GM20431 (cell line): ENCODE data around the gene MAP3K13.
"Not testable (repeated sequence)": the region's sequence is repeated elsewhere in the genome, so short reads cannot be mapped to it uniquely, and the experiment has no call there.

Experiments
- in situ Hi-C: fragments of 300-500 bp; cut with MseI, MboI; formaldehyde crosslinking; loops from one replicate; pipeline ENCODE4 v1.15.0; 2020; ENCODE audit warnings: low sequenced_read_pairs; ENCODE audit not compliant: unreplicated experiment

The MAP3K13 gene

GRCh38 chr3:185339945-185340344, 23.0 kb upstream of the MAP3K13 start:
- in situ Hi-C loops = loop anchor here (10.0 kb wide), 1 partner anchor 235 kb away; no protein-coding TSS in a partner anchor

- in situ Hi-C loops = loop anchor here (10.0 kb wide), 1 partner anchor 234 kb away; no protein-coding TSS in a partner anchor
These were observed 22.2 kb upstream of the MAP3K13 start for GRCh38 chr3:185340751-185341150.

DNA sequence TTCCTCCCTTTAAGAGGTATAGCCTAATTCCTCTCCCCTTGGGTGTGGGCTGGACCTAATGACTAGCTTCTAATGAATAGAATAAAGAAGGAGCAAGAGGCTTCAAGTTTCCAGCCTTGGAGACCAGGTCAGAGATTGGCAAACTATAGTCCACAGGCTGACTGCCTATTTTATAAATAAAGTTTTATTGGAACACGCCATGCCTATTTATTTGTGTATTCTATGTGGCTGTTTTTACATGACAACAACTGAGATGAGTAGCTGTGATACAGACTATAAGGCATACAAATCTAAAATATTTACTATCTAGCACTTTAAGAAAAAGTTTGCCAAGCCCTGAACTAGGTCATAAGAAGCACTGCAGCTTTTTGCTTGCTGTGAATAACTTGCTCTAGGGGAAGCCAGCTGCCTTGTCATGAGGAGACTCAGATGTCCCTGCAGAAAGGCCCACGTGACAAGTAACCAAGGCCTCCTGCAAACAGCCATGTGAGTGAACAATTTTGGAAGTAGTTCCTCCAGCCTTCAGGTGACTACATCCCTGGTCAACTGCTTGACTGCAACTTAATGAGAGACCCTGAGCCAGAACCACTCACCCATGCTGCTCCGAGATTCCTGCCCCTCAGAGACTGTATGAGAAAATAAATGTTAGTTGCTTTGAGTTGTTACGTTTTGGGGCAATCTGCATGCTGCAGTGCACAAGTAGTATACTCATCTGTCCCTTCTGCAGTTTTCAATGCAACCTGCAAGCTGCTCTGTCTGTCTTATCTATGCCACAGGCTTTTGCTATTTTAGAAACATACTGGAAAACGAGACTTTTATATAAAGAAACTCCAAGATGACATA, 21.1 kb upstream of the MAP3K13 start:
- in situ Hi-C loops = loop anchor here (10.0 kb wide), 1 partner anchor 233 kb away; no protein-coding TSS in a partner anchor

DNA sequence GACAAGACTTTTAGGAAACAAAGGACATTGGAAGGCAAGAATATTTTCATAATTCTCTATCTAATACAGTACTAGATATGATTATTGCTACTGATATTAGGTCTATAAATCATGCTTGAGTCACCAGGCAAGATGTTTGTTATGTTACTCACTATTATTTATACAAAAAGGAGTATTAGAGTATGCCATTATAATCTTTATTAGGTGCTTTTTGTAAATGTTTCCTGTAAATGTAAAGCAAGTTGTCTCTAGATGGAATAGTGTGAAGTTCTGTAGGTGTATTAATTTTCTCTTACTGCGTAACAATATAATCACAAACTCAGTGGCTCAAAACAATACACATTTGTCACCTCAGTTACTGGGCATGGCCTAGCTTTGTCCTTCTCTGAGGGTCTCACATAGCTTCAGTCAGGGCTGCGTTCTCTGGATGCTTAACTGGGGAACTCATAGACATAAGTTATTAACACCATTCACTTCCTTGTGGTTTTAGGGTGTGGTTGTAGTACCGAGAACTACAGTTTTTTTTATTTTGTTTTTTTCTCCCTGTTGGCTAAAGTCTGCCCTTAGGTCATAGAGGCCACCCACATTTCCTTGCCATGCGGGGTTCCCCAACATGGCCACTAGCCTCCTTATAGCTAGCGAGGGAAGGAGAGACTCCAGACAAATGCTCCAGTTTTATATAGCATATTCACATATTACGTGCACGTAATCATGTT, 20.3 kb upstream of the MAP3K13 start:
- in situ Hi-C loops = loop anchor here (10.0 kb wide), 1 partner anchor 232 kb away; no protein-coding TSS in a partner anchor

DNA sequence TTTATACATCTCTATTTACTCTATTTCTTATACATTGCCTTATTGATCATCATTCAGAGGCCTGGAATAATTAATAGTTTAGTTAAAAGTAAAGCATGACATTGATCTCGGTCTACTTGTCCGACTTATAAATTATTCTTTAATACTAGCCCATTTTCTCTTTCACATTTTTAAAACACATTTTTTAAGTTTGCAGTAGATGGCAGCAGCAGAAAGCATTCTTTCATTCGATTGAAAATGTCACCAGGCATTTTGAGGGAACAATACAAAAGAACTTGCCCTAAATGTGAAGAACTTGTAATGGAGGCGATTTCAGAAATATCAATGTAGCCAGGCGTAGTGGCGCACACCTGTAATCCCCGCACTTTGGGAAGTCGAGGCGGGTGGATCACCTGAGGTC, 15.5 kb upstream of the MAP3K13 start:
- in situ Hi-C loops = loop anchor here (10.0 kb wide), 1 partner anchor 227 kb away; no protein-coding TSS in a partner anchor

DNA sequence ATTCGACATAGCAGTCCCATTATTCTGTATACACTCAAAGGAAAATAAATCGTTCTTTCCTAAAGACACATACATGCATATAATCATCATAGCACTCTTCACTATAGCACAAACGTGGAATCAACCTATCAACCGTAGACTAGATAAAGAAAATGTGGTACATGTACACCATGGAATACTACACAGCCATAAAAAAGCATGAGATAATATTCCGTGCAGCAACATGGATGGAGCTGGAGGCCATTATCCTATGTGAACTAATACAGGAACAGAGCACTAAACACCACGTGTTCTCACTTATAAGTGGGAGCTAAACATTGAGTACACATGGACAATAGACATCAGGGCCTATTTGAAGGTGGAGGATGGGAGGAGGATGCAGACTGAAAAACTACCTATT, 12.1 kb upstream of the MAP3K13 start:
- in situ Hi-C loops = no loop called here

GRCh38 chr3:185351396-185351795, 11.5 kb upstream of the MAP3K13 start:
- in situ Hi-C loops = no loop called here

DNA sequence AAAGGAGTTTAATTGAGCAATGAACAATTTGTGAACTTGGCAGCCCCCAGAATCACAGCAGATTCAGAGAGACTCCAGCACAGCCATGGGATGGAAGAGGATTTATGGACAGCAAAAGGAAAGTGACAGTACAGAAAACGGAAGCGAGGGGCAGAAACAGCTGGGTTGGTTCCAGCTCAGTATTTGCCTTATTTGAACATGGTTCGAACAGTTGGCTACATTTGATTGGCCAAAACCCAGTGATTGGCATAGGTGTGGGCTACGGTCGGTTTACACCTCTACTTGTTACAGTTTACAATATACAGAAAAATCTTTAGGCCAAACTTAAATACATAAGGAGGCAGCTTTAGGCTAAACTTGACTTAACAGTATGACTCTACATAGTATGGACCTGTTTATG, 9.7 kb upstream of the MAP3K13 start:
- in situ Hi-C loops = no loop called here

DNA sequence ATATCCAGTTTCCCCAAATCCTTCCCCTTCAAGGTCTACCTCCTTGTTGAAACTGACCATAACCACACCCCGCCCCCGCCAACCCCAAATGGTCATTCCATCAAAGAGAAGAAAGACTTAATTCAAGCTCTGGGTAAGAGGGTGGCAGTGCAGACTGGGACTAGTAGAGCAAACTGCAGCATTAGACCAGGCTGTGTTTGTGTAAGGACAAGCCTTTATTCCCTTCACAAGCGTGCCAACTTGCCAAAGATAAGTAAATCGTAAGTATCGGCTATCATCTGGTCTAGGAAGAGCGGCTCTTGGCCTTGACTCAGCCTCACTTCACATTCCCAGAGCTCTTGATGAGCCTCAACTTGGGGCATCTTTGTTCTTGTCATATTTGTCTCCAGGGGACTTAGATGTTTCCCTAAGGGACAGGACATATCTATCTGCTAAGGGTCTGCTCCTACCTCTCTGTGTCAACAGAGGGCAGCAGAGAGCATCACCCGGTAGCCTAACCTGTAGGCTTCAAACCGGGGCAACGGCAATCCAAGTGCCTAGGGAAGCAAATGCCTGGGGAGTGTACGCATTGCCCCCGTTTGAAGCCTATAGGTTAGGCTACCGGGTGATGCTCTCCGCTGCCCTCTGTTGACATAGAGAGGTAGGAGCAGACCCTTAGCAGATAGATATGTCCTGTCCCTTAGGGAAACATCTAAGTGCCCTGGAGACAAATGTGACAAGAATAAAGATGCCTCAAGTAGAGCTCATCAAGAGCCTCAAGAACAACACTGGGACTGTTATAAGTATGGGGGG, 8.9 kb upstream of the MAP3K13 start:
- in situ Hi-C loops = no loop called here

GRCh38 chr3:185356499-185356898, 6.4 kb upstream of the MAP3K13 start:
- in situ Hi-C loops = no loop called here

DNA sequence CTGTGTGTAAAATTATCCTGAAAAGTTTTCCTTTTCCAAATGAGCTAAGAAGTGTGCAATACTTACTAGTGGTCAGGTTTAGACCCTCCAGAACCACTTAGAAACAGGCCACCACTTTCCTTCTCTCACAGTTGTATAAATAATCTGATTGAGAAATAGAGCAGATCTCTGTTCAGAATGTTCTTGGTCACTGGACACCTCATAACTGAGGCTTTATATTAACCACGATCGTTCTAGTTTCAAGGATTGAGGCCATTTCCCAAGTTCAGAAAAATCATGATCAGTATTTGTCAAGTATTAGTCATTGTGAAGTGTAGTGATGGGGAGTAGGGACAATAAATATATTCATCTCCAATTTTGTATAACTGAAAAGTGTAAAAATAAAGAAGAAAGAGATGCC, 1.0 kb upstream of the MAP3K13 start:
- in situ Hi-C loops = no loop called here

GRCh38 chr3:185363662-185364203, 797 bp downstream of the MAP3K13 start:
- in situ Hi-C loops = no loop called here

DNA sequence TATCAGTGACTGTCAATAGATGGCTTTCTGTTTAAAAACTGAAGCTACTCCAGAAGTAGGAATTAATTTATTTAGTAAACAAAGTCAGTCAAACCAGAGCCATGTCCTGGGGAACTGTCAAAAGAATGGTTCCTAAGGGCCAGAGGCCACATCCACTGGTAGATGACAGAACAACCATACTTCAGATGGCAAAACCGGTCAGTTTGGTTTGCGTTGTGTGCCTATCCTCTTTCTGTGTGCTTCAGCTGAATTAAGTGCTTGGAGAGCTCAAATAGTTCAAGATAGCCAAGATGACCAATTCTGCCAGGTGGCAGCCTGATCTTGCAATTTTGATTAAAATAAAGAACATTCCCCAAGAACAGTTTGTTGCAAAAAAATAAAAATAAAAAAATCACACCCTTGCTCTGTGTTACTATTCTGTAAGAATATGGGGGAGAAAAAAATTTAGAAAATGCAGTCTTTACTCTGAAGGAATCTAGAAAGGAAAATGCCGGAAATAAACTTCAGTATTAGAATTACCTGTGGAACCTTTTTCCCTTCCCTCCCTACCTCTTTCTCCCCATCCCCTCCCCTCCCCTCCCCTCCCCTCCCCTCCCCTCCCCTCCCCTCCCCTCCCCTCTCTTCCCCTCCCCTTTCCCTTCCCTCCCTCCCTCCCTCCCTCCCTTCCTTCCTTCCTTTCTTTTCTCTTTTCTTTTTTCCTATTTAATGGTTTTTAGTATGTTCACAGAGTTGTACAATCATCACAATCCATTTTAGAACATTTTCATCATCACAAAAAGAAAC, 2.5 kb downstream of the MAP3K13 start:
- in situ Hi-C loops = no loop called here

GRCh38 chr3:185366074-185366335, 3.1 kb downstream of the MAP3K13 start:
- in situ Hi-C loops = no loop called here

- in situ Hi-C loops = no loop called here
These were observed 4.0 kb downstream of the MAP3K13 start for GRCh38 chr3:185366913-185367312.

GRCh38 chr3:185370349-185370748, 7.4 kb downstream of the MAP3K13 start:
- in situ Hi-C loops = not testable (repeated sequence)

GRCh38 chr3:185371306-185372074, 8.6 kb downstream of the MAP3K13 start:
- in situ Hi-C loops = no loop called here

DNA sequence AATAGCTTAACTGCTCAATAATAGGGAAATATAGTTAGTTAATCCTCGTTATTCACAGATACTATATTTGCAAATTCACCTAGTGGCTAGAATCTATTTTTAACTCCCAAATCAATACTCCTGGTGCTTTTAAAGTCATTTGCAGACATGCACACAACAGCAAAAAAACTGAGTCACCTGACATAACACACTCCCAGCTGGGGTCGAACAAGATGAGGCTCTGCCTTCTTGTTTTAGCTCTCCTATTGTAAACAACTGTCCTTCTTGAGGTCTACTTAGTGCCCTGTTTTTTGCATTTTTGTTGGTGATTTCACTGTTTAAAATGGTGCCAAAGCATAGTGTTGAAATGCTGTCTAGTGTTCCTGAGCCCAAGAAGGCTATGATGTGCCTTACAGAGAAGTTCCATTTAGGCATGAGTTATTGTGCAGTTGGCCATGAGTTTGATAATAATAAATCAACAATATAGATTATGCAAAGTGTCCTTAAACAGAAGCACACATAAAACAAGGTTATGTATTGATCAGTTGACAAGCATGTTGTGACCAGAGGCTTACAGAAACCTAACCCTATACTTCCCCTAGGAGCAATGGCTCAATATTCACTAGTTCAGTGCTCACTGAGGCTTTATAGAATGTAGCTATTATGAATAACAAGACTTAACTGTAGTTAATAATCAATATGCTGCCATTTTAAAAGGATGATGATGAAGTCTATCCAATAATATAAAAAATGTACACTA, 18.6 kb downstream of the MAP3K13 start:
- in situ Hi-C loops = no loop called here
